ENCODE results near the gene IRF8. TPM values are rescaled to one million over a fixed set of nuclear protein-coding genes. Genes with fewer than 3 reads are reported as not detected.

Gene IRF8
- total RNA-seq, 1 donor from 2014 or later, result 37.8 TPM

DNA sequence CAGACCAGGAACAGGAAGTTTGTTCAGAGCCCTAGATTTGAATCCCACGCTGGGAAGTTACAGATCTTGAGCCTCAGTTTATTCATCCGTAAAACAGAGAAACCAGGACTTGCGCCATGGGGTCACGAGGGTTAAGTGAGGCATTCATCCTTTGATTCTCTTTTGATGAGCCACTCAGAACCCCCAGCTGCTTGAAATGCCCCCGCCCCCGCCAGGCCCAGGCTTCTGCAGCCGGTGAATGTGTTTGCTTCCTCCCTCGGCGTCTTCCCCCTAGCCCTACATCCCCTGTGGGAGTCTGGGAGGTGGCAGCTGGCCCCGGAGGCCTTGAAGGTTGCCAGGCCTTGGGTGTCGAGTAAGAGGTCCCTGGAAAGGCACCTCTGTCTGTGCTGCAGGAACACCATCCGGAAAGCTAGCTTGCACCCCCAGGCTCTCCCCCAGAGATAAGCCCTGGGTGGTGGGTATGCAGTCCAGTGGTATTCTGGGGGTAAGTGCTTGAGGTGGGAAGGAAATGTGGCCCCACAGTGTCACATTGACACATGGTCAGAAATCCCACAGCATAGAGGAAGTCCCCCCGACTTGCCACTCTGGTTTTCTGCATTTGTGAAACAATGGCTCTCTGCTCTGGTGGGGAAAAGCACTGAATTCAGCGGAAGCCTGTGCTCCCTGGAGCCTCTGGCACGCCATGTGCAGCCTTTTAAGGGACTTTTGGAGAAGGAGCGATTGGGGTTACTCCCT is 14.9 kb downstream of the IRF8 start:
- Mint-ChIP-seq H3K4me3 (ENCODE audit: low read depth) (no peak overlapping the region), H3K27ac (no peak overlapping the region), H3K27me3 (ENCODE audit: low read depth) (no peaks in the 10 kb centered on the region), H3K9me3 (no peaks in the 10 kb centered on the region), H3K4me1 (ENCODE audit: low read depth) (no peaks in the 10 kb centered on the region), H3K36me3 (ENCODE audit: low read depth) (peaks cover 70% of the 10 kb centered on the region)
- no peak for DNase-seq (ENCODE audit: low spot score)
- intact Hi-C loops (cut with micrococcal nuclease), result no loop called here

DNA sequence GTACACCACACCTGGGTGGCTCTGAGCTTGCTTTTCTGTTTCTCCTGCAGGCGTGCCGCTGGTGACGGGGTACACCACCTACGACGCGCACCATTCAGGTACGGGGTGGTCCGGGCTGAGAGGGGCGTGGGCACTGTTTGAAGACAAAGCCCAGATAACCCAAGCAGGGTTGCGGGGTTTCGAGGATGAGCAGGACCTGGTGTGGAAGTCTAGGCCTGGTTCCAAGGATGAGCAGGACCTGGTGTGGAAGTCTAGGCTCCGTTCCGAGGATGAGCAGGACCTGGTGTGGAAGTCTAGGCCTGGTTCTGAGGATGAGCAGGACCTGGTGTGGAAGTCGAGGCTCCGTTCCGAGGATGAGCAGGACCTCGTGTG is 15.4 kb downstream of the IRF8 start:
- Mint-ChIP-seq H3K4me3 (ENCODE audit: low read depth) (no peak overlapping the region), H3K9me3 (no peaks in the 10 kb centered on the region), H3K27ac (no peak overlapping the region), H3K27me3 (ENCODE audit: low read depth) (no peaks in the 10 kb centered on the region), H3K36me3 (ENCODE audit: low read depth) (peaks cover 70% of the 10 kb centered on the region), H3K4me1 (ENCODE audit: low read depth) (no peaks in the 10 kb centered on the region)
- intact Hi-C loops (cut with micrococcal nuclease), result no loop called here
- no peak for DNase-seq (ENCODE audit: low spot score)

DNA sequence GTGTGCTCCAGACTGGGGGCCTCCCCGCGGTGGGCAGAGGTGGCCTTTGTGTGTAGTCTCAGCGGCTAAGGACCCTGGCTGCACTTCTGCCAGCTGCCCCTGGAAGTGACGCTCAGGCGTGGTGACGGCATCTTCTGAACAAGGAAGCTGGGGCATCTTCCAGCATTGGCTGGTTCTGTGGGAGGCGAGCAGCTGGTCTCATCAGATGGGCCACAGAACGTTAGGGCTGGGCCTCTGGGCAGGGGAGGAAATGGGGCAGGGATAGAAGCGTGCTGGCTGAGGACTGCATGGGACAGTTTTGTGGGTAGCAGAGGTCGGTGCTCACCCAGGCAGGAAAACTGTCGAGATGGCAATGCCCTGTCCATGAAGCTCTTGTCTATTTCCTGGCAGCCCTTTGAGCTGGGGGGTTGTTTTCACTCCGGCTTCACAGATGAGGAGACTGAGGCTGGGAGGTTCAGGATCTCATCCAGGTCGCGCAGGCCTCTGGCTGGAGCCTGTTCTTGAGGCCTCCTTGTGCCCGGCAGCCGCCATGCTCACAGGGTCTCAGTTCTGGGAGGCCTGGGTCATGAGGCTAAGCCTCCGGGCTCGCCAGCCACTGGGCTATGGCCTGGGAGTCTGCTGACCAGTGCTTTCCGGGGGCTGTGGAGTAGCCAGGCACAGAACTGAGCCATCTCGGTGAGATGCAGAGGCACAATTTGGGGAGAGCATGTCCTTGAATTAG is 16.3 kb downstream of the IRF8 start:
- no peak for DNase-seq (ENCODE audit: low spot score)
- Mint-ChIP-seq H3K27me3 (ENCODE audit: low read depth) (no peaks in the 10 kb centered on the region), H3K9me3 (no peaks in the 10 kb centered on the region), H3K4me1 (ENCODE audit: low read depth) (no peaks in the 10 kb centered on the region), H3K4me3 (ENCODE audit: low read depth) (no peak overlapping the region), H3K27ac (no peak overlapping the region), H3K36me3 (ENCODE audit: low read depth) (peaks cover 67% of the 10 kb centered on the region)
- intact Hi-C loops (cut with micrococcal nuclease), result no loop called here

DNA sequence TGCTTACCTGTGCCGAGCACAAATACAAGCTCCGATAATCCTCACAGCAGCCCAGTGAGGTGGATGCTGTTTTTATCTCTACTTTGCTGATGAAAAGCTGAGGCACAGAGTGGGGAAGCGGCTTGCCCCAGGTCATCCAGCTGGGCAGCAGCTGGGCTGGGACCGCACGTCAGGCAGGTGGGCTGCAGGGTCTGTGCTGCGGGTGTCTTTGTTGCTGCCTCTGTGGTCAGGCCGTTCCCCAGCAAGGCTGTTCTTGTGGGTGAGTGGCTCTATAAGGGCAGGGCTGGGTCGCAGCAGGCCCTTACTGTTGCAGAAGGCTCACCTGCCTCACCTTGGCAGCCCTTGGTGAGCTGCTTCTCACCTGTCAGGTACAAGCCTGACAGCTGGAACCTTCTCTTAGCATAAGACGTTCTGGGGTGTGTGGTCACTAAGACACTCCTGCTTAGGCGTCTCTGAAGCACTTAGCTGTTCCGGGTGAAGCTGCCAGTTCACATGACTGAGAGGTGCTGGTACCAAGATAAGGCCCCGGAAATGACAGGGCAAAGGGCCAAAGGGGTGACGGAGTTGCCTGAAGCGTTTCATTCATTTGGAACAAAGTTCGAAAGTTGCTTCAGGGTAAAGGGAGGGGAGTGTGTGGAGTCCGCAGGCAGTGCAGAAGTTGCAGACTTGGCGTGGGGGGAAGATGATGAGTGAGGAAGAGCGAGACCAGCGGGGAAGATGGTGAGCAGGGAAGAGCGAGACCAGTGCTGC is 17.4 kb downstream of the IRF8 start:
- H3K4me1 Mint-ChIP-seq (ENCODE audit: low read depth), result no peaks in the 10 kb centered on the region
- H3K36me3 Mint-ChIP-seq (ENCODE audit: low read depth), result peaks cover 67% of the 10 kb centered on the region
- DNase-seq (ENCODE audit: low spot score), result no peak
- no peak overlapping the region for H3K27ac Mint-ChIP-seq
- H3K9me3 Mint-ChIP-seq, result no peaks in the 10 kb centered on the region
- no peaks in the 10 kb centered on the region for H3K27me3 Mint-ChIP-seq (ENCODE audit: low read depth)
- no peak overlapping the region for H3K4me3 Mint-ChIP-seq (ENCODE audit: low read depth)
- intact Hi-C loops (cut with micrococcal nuclease), result no loop called here

DNA sequence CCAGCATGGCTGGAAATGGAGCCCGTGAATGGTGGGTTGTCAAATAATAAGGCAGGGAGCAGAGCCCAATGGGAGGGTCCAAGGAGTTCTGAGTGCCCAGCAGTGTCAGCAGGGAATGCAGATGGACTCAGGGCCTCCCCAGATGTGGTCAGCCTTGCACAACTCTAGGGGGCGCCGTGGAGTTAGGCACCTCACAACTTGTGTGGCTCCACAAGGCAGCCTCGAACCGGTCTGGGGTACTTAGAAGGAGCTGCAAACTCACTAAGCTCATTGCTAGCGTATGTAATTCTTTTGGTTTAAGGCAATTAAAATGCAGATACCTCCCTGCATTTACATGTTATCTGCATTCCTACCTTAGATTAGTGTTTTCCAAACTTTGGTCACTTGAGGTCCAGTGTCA is 18.1 kb downstream of the IRF8 start:
- DNase-seq (ENCODE audit: low spot score), result no peak
- H3K27ac Mint-ChIP-seq, result no peak overlapping the region
- H3K4me1 Mint-ChIP-seq (ENCODE audit: low read depth), result no peaks in the 10 kb centered on the region
- no peaks in the 10 kb centered on the region for H3K27me3 Mint-ChIP-seq (ENCODE audit: low read depth)
- H3K9me3 Mint-ChIP-seq, result no peaks in the 10 kb centered on the region
- H3K36me3 Mint-ChIP-seq (ENCODE audit: low read depth), result peaks cover 64% of the 10 kb centered on the region
- no peak overlapping the region for H3K4me3 Mint-ChIP-seq (ENCODE audit: low read depth)
- intact Hi-C loops (cut with micrococcal nuclease), result no loop called here

DNA sequence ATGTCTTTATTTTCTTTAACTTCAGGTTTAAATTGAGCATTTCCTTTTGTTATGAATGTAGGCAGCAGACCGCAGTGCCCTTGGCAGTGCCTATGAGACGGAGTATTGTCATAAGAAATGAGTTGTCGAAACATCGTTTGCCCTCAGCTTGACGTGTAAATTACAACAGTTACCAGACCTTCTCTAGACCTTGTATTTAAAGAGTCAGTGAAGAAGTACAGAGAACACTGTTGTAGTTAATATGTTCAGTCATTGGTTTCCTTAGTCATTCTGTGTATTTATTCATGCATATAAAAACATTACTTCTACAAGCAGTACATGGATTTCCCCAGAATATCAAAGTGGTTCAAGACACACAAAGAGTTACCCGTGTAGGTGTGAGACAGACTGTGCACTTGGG is 19.0 kb downstream of the IRF8 start:
- Mint-ChIP-seq H3K27ac (no peak overlapping the region), H3K4me1 (ENCODE audit: low read depth) (no peaks in the 10 kb centered on the region), H3K4me3 (ENCODE audit: low read depth) (no peak overlapping the region), H3K27me3 (ENCODE audit: low read depth) (no peaks in the 10 kb centered on the region), H3K36me3 (ENCODE audit: low read depth) (peaks cover 57% of the 10 kb centered on the region), H3K9me3 (no peaks in the 10 kb centered on the region)
- DNase-seq (ENCODE audit: low spot score), result no peak
- intact Hi-C loops (cut with micrococcal nuclease), result no loop called here

DNA sequence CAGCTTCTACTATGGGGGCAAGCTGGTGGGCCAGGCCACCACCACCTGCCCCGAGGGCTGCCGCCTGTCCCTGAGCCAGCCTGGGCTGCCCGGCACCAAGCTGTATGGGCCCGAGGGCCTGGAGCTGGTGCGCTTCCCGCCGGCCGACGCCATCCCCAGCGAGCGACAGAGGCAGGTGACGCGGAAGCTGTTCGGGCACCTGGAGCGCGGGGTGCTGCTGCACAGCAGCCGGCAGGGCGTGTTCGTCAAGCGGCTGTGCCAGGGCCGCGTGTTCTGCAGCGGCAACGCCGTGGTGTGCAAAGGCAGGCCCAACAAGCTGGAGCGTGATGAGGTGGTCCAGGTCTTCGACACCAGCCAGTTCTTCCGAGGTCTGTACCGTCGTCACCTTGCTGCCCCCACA is 19.5 kb downstream of the IRF8 start:
- H3K36me3 Mint-ChIP-seq (ENCODE audit: low read depth), result peaks cover 52% of the 10 kb centered on the region
- no peak overlapping the region for H3K27ac Mint-ChIP-seq
- H3K27me3 Mint-ChIP-seq (ENCODE audit: low read depth), result no peaks in the 10 kb centered on the region
- H3K4me1 Mint-ChIP-seq (ENCODE audit: low read depth), result no peaks in the 10 kb centered on the region
- DNase-seq (ENCODE audit: low spot score), result no peak
- intact Hi-C loops (cut with micrococcal nuclease), result no loop called here
- no peak overlapping the region for H3K4me3 Mint-ChIP-seq (ENCODE audit: low read depth)
- H3K9me3 Mint-ChIP-seq, result no peaks in the 10 kb centered on the region

DNA sequence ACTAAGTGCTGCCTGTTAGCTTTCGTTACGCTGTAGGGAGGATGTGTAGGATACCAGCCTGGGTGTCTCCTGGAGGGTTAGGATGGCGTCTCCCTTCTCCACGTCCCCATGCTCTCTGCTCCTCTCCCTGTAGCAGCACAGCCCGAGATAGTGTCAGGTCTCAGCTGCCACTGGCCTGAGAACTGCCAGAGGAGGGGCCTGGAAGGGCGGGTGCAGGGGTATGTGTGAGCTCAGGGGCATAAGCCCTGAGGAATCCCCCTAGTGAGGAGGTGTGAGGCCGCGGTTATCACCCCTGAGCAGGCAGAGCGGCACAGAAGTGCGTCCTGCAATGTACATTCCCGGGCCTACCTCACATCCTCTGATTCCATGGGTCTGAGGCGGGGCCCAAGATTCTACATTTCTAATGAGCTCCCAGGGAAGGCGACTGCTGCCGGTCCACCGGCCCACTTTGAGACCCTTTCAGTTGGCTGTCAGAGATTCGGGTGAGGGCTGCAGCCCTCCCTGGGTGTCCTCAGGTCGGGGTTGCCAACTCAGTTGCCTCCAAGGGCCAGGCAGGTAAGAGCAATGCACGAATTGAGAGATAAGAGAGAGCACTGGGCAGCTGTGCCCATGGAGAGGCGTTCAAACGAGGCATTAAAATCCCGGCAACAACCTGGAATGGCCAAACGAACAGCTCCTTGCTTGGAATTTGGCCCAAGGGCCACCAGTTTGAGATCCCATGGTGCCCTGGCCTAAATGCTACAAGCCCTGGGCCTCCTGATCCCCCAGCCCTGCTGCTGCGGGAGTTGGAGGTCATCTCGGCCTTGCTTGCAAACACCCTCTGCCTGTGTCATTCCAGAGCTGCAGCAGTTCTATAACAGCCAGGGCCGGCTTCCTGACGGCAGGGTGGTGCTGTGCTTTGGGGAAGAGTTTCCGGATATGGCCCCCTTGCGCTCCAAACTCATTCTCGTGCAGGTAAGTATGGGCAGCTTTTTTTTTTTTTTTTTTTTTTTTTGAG is 20.6 kb downstream of the IRF8 start:
- Mint-ChIP-seq H3K36me3 (ENCODE audit: low read depth) (peaks cover 52% of the 10 kb centered on the region), H3K4me1 (ENCODE audit: low read depth) (peaks cover 6% of the 10 kb centered on the region), H3K27me3 (ENCODE audit: low read depth) (no peaks in the 10 kb centered on the region), H3K27ac (no peak overlapping the region), H3K4me3 (ENCODE audit: low read depth) (no peak overlapping the region), H3K9me3 (no peaks in the 10 kb centered on the region)
- DNase-seq (ENCODE audit: low spot score), result no peak
- intact Hi-C loops (cut with micrococcal nuclease), result no loop called here

DNA sequence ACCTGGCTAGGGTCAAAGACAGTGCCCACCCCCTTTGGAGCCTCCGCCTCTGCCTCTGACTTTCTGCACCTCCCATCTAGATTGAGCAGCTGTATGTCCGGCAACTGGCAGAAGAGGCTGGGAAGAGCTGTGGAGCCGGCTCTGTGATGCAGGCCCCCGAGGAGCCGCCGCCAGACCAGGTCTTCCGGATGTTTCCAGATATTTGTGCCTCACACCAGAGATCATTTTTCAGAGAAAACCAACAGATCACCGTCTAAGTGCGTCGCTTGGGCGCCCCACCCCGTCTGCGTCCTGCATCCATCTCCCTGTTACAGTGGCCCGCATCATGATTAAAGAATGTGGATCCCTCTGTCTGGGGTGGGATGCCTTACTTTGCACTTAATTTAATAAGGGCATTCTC is 22.1 kb downstream of the IRF8 start:
- no peaks in the 10 kb centered on the region for H3K27me3 Mint-ChIP-seq (ENCODE audit: low read depth)
- H3K27ac Mint-ChIP-seq, result no peak overlapping the region
- H3K9me3 Mint-ChIP-seq, result no peaks in the 10 kb centered on the region
- intact Hi-C loops (cut with micrococcal nuclease), result no loop called here
- DNase-seq (ENCODE audit: low spot score), result no peak
- H3K36me3 Mint-ChIP-seq (ENCODE audit: low read depth), result peaks cover 49% of the 10 kb centered on the region
- H3K4me3 Mint-ChIP-seq (ENCODE audit: low read depth), result no peak overlapping the region
- H3K4me1 Mint-ChIP-seq (ENCODE audit: low read depth), result peaks cover 14% of the 10 kb centered on the region

DNA sequence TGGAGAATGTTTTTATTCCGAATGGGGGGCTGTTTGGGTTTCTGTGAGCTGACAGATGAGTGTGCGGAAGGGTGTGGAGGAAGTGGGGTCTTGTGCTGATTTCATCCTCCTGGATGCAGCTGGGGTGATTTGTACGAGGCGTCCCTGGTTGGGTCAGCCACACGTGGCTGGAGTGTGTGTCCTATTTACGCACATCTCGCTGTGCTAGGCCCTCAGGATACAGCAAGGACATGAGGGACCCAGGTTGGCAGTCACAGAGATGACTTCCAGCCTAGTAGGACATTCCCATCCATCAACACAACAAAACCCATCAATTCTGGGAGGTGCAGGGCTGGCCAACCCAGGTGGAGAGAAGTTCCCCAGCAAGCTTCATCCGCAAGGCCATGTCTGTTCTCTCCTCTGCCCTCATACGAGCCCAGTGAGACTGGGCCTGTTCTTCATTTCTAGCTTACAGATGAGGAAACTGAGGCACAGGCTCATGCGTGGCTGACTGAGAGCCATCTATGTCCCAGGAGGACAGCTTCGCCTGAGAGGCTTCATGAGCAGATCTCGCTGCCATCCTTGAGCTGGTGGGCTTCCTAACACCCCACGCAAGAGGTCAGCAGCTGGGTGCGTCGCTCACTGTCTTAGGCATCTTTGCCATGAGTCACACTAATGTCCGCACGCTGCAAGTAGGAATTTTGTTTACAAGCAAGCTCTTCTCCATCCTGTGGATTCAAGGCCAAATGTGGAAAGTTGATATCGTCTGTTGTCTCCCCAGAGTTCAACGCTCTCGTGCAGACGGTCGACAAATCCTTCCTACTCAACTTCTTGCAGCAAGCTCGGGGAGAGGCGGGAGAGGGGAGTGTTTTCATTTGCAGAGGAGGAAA is 24.4 kb downstream of the IRF8 start:
- Mint-ChIP-seq H3K4me1 (ENCODE audit: low read depth) (peaks cover 17% of the 10 kb centered on the region), H3K4me3 (ENCODE audit: low read depth) (no peak overlapping the region), H3K9me3 (no peaks in the 10 kb centered on the region), H3K27me3 (ENCODE audit: low read depth) (peaks cover 3% of the 10 kb centered on the region), H3K27ac (peak overlapping the region; percentile 62), H3K36me3 (ENCODE audit: low read depth) (peaks cover 35% of the 10 kb centered on the region)
- DNase-seq (ENCODE audit: low spot score), result no peak
- intact Hi-C loops (cut with micrococcal nuclease), result no loop called here

DNA sequence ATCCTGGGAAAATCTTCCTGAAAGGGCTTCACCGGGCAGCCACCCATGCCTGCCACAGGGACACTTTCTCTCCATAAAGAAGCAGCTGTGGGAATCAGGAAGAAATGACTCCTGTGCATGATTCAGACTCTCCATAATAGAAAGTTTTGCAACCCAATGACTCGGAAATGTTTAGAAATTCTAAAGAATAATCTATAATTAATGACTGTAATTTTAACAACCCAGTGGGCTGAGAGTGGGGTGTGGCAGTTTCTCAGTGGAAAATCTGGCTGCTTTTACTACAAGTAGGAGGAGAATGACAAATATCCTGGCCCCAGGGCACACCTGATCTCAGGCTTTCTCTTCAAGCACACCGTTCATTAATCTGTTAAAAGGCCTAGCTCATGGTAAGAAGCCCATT is 25.7 kb downstream of the IRF8 start:
- Mint-ChIP-seq H3K27me3 (ENCODE audit: low read depth) (peaks cover 3% of the 10 kb centered on the region), H3K4me1 (ENCODE audit: low read depth) (peaks cover 17% of the 10 kb centered on the region), H3K4me3 (ENCODE audit: low read depth) (no peak overlapping the region), H3K9me3 (no peaks in the 10 kb centered on the region), H3K27ac (peak overlapping the region; percentile 33), H3K36me3 (ENCODE audit: low read depth) (peaks cover 26% of the 10 kb centered on the region)
- intact Hi-C loops (cut with micrococcal nuclease), result no loop called here
- DNase-seq (ENCODE audit: low spot score), result no peak

Measured in activated T-helper 2 cell treated with anti-CD3 and anti-CD28 coated beads, Interferon-gamma antibody, Interleukin-2, Interleukin-4, amounts not matched to agents 10 μg/mL and 5 μg/mL and 100 μg/mL, durations not matched to agents 14 hours and 24 hours and 36 hours (primary cell).